Fibroblast of villous mesenchyme (primary cell): ENCODE measurements around the gene RXRB. TPM values are rescaled to one million over a fixed set of nuclear protein-coding genes. Genes with fewer than 3 reads are reported as not detected.
"Not testable (repeated sequence)": the region's sequence is repeated elsewhere in the genome, so short reads cannot be mapped to it uniquely, and the experiment has no call there.

Experiments used
- DNase-seq: peaks from one replicate; pipeline ENCODE4 v3.0.0-alpha.2; 2010; ENCODE audit warnings: low read depth
- H3K4me3 ChIP-seq: 2 replicates; pipeline ENCODE4 v1.5.1; 2011; ENCODE audit warnings: low read depth, mild to moderate bottlenecking, low read length
- CTCF ChIP-seq: IDR thresholded peaks from 2 replicates; pipeline ENCODE4 v1.5.1; 2012; ENCODE audit warnings: low read depth, mild to moderate bottlenecking, low read length; ENCODE audit not compliant: insufficient read depth
- total RNA-seq: library from RNA; depleted of rRNA; stranded (reverse); fragments of >200 nt; gene quantifications from 2 replicates; pipeline ENCODE4 v1.2.3, GENCODE V29; 2012

RXRB gene
- total RNA-seq, 1 donor: 22.5 TPM

GRCh38 chr6:33243476-33243875 lies 43.0 kb upstream of the RXRB start:
- DNase-seq: no peak
- TF ChIP-seq CTCF: no peak

DNA sequence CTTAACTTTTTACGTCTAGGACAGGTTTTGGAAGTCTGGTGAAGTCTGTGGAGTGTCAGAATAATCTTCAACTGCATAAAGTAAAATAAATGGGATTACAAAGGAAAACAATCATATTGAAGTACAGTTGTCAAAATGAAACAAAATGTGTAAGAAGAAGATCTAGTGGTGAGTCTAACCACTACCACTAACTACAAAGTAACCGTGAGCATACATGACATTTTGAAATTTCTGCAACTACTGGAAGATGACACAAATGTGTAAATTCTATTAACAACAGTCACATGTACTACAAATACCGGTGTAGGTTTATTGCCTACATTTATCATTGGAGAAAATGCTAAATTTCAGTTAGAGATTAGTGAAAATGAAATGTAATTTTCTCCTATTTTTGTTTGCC lies 41.5 kb upstream of the RXRB start:
- no peak for TF ChIP-seq CTCF
- no peak overlapping the region for H3K4me3 ChIP-seq
- no peak for DNase-seq

More at GRCh38 chr6:33243476-33243875, 43.0 kb upstream of the RXRB start:
- H3K4me3 ChIP-seq: no peak overlapping the region

- no peak for DNase-seq
- H3K4me3 ChIP-seq: no peak overlapping the region
- TF ChIP-seq CTCF: no peak
Observed at GRCh38 chr6:33237741-33238140, 37.3 kb upstream of the RXRB start.

DNA sequence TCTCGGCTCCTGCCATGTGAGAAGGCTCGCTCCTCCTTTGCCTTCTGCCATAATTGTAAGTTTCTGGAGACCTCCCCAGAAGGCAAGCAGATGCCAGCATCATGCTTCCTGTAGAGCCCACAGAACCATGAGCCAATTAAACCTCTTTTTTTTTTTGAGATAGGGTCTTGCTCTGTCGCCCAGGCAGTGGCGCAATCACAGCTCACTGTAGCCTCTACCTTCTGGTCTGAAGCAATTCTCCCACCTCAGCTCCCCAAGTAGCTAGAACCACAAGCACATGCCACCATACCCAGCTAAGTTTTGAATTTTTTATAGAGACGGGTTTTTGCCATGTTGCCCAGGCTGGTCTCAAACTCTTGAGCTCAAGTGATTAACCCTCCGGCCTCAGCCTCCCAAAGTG lies 36.4 kb upstream of the RXRB start:
- no peak for DNase-seq
- H3K4me3 ChIP-seq: no peak overlapping the region
- TF ChIP-seq CTCF: no peak

- TF ChIP-seq CTCF: no peak
- no peak for DNase-seq
- H3K4me3 ChIP-seq: no peak overlapping the region
Observed at GRCh38 chr6:33236328-33236727, 35.9 kb upstream of the RXRB start.

GRCh38 chr6:33235221-33235634 lies 34.8 kb upstream of the RXRB start:
- TF ChIP-seq CTCF: no peak
- H3K4me3 ChIP-seq: no peak overlapping the region
- DNase-seq: no peak

GRCh38 chr6:33226503-33227120 lies 26.1 kb upstream of the RXRB start:
- not testable (repeated sequence) for DNase-seq, H3K4me3 ChIP-seq
